ENCODE results near the gene KCNJ18.
"Not testable (repeated sequence)": the region's sequence is repeated elsewhere in the genome, so short reads cannot be mapped to it uniquely, and the experiment has no call there.

Gene KCNJ18

DNA sequence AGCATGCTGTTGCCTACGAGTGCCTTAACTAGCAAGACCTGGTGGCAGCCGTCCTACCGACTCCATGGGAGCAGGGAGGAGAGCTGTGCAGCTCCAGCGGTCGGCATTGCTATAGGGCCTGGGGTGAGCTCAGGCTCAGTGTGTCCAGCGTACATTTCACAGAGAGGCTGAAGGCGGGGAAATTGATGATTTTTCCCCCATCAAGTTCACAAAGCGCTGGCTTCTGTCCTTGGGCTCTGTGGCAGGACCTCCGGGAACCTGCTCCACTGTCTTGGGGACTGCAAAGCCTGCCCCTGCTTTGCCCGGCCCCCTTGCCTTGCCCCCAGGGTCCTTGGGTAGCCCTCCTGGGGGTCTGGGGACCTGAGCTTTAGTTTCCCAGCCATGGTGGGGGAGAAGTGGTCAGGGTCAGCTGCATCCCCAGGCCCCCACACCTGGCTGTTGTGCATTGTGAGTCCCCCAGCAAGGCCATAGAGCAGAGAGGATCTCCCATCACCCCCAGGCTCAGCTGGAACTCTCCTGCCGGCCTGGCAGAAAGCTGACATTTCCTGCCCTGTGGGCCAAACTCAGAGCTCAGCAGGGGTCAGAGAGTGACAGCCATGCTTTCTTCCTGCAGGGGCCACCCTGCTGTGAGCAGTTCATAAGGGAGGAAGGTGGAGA, 3.9 kb upstream of the KCNJ18 start:
- no peaks in the 10 kb centered on the region for H3K4me1 Mint-ChIP-seq (ENCODE audit: low read depth)
- no peaks in the 10 kb centered on the region for H3K27me3 Mint-ChIP-seq (ENCODE audit: low read depth)
- H3K36me3 Mint-ChIP-seq (ENCODE audit: low read depth) = no peaks in the 10 kb centered on the region

DNA sequence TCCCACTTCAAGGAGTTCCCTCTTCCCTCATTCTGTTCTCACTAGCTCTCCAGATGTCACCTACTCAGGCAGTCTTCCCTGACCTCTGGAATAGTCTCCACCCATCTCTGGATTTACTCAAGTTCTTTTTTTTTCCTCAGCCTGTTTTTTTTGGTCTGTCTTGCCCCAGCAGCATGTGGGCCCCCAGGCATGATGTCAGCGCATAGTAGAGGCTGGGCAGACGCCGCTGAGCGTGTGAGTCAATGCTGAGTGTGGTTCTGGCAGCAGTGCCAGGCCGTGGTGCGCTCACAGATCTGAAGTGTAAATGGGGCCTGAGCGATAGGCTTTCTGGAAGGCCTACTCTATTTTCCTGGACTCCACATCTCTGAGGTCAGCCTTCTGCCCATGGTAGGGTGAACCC, 2.7 kb upstream of the KCNJ18 start:
- H3K27ac Mint-ChIP-seq = no peak overlapping the region
- H3K36me3 Mint-ChIP-seq (ENCODE audit: low read depth) = no peaks in the 10 kb centered on the region
- no peak overlapping the region for H3K4me3 Mint-ChIP-seq
- H3K9me3 Mint-ChIP-seq = peaks cover 6% of the 10 kb centered on the region
- H3K27me3 Mint-ChIP-seq (ENCODE audit: low read depth) = no peaks in the 10 kb centered on the region
- no peaks in the 10 kb centered on the region for H3K4me1 Mint-ChIP-seq (ENCODE audit: low read depth)

More for the DNA sequence above, 3.9 kb upstream of the KCNJ18 start:
- no peak overlapping the region for H3K4me3 Mint-ChIP-seq
- no peak overlapping the region for H3K27ac Mint-ChIP-seq
- peaks cover 6% of the 10 kb centered on the region for H3K9me3 Mint-ChIP-seq

DNA sequence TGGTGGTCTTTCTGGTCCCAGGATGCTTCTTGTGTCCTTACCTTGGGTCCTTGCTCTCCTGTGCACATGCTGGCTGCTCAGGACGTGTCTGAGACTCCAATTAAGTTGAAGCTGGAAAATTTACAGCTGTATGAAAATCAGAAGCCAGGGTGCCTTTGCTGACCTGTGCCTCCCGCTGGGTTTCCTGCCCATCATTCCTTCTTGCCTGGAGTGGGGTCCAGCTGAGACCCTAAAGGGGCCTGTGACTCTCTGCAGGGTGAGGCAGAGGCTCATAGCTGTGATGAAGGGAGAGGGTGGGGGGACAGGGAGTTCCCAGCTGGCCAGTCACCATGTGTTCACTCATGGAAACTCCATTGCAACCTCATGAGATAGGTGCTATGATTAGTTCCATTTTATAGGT, 1.5 kb upstream of the KCNJ18 start:
- not testable (repeated sequence) for H3K27me3 Mint-ChIP-seq (ENCODE audit: low read depth); H3K4me3 Mint-ChIP-seq; H3K4me1 Mint-ChIP-seq (ENCODE audit: low read depth); H3K36me3 Mint-ChIP-seq (ENCODE audit: low read depth); H3K9me3 Mint-ChIP-seq; H3K27ac Mint-ChIP-seq

DNA sequence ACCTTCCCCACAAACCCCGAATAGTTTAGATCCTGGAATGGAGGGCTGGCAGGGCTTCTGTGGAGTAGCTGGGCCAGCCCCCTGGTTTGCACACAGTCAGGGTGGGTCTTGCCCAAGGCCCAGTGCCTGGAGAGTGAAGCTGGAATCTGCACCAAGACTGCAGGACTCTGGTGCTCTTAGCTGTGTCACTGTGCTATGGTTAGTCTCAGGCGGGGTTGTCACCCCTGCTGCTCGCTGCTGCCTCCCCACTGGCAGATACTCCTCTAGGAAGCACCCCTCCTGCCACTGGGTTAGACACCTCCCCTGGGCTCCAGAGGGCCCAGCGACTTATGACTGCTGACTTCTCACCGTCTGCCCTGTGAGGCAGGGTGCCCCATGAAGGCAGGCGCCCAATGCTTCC, 842 bp upstream of the KCNJ18 start:
- H3K9me3 Mint-ChIP-seq; H3K27ac Mint-ChIP-seq; H3K36me3 Mint-ChIP-seq (ENCODE audit: low read depth); H3K4me3 Mint-ChIP-seq; H3K27me3 Mint-ChIP-seq (ENCODE audit: low read depth); H3K4me1 Mint-ChIP-seq (ENCODE audit: low read depth): not testable (repeated sequence)

DNA sequence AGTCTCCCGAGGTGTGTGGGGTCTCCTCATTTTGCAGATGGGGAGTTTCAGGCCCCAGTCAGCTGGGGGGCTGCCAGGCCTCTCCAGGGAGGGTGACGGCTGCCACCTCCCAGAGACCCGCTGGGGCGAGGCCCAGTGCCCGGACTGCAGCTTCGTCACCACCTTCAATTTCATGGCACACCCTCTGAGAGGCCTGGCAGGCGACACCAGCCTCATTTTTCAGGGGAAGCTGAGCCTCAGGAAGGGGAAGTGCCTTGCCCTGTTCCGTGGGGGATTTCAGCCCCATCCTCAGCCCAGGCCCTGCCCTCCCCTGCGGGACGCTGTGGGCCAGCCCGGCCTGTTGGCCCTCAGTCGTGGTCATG, 362 bp downstream of the KCNJ18 start:
- H3K27me3 Mint-ChIP-seq (ENCODE audit: low read depth); H3K9me3 Mint-ChIP-seq; H3K27ac Mint-ChIP-seq; H3K4me3 Mint-ChIP-seq; H3K4me1 Mint-ChIP-seq (ENCODE audit: low read depth); H3K36me3 Mint-ChIP-seq (ENCODE audit: low read depth): not testable (repeated sequence)

DNA sequence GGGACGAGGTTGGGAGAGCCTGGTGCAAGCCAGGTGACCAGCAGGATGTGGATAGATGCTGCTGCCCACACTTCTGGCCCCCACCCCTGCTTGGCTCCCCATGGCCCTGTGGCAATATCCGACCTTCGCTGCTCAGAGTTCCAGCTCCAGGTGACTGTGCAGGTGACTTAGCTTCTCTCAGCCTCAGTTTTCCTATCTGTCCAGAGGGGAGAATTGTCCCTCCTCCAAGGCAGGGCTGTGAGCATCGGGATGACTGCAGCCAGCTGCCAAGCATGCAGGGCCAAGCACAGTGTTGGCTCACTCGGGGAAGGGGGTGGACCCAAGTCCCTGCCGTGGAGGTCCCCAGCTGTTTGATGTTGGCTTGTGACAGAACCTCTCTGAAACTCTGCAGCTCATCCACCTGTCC, 1.1 kb downstream of the KCNJ18 start:
- not testable (repeated sequence) for H3K36me3 Mint-ChIP-seq (ENCODE audit: low read depth); H3K27ac Mint-ChIP-seq; H3K27me3 Mint-ChIP-seq (ENCODE audit: low read depth); H3K4me1 Mint-ChIP-seq (ENCODE audit: low read depth); H3K4me3 Mint-ChIP-seq; H3K9me3 Mint-ChIP-seq

DNA sequence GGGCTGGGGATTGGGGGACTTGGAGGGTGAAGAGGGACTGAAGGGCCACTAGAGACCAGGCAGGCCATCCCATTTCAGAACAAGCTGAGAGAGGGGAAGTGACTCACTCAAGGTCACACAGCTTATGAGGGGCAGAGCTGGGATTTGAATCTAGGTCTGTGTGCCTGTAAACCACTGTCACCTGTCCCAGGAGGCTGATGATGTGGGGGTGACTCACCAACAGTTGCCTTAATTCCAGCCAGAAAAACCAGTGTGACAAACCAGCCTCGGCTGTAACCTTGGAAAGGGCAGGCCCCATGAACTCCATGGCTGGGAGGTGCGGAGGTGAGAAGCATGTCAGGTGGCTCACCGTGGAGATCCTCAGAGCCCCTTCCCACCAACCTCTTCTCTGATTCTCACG, 1.6 kb downstream of the KCNJ18 start:
- H3K36me3 Mint-ChIP-seq (ENCODE audit: low read depth); H3K27me3 Mint-ChIP-seq (ENCODE audit: low read depth); H3K27ac Mint-ChIP-seq; H3K9me3 Mint-ChIP-seq; H3K4me3 Mint-ChIP-seq; H3K4me1 Mint-ChIP-seq (ENCODE audit: low read depth): not testable (repeated sequence)

DNA sequence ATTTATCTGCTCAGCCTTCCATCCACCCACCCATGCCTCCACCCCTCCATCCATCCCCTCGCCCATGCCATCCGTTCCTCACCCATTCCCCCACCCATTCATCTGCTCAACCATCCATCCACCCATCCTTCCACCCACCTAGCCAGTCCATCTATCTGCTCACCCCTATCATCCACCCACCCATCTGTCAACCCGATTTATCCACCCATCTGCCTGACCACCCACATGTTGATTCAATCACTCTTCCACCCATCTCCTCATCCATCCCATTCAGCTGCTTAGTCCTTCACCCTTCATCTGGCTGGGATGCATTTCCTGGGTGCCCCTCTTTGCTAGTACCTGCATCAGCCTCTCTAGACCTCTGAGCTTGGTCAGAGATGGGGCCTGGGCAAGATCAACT, 3.9 kb downstream of the KCNJ18 start:
- H3K4me1 Mint-ChIP-seq (ENCODE audit: low read depth); H3K9me3 Mint-ChIP-seq; H3K36me3 Mint-ChIP-seq (ENCODE audit: low read depth); H3K4me3 Mint-ChIP-seq; H3K27ac Mint-ChIP-seq; H3K27me3 Mint-ChIP-seq (ENCODE audit: low read depth): not testable (repeated sequence)

DNA sequence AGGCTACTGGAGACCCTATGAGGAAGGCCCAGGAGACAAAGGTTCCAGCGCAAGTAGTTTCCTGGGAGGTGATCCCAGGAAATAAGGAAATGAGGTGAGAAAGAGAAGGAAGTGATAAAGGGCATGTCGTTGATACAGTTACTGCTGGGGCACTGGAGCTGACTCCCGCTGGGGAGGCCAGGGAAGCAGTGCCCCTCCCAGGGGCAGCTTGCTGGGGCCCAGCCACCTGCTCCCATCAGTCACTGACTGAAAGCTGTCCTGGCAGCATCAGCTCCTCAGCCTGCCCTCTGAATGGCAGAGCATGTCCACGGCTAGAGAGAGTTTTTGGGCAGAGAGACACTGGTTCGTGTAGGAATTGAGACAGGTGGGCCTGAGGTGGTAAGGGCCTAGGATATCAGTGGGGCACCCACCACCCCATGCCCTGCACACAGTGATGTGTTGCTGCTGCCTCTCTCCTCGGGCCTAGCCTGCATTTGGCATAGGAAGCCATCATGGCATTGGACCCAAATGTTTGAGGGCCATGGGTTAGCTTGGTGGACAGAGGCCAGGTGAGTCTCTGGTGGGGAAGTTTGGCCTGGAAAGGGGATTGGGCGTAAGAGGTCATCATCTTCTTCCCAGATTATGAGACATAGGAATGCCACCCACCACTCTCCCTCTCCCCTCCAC, 4.7 kb downstream of the KCNJ18 start:
- not testable (repeated sequence) for H3K4me1 Mint-ChIP-seq (ENCODE audit: low read depth); H3K27ac Mint-ChIP-seq; H3K4me3 Mint-ChIP-seq; H3K9me3 Mint-ChIP-seq; H3K36me3 Mint-ChIP-seq (ENCODE audit: low read depth); H3K27me3 Mint-ChIP-seq (ENCODE audit: low read depth)

DNA sequence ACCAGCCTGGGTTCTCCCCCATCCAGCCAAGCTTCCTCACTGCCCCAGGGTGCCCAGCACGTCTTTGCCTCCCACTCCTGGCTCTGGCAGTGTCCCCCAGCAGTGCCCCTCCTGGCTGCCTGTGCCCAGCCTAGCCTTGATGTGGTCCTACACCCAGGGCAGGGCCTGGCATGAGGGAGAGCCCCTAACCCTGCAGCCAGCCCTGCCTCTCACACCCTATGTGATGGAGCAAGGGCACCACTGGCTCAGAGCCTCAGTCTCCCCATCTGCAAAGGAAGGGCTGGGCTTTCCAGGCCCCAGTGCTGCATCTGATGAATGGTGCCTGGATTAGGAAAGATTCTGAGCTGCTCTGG, 5.2 kb downstream of the KCNJ18 start:
- H3K27ac Mint-ChIP-seq; H3K4me3 Mint-ChIP-seq; H3K27me3 Mint-ChIP-seq (ENCODE audit: low read depth); H3K4me1 Mint-ChIP-seq (ENCODE audit: low read depth); H3K36me3 Mint-ChIP-seq (ENCODE audit: low read depth); H3K9me3 Mint-ChIP-seq: not testable (repeated sequence)

DNA sequence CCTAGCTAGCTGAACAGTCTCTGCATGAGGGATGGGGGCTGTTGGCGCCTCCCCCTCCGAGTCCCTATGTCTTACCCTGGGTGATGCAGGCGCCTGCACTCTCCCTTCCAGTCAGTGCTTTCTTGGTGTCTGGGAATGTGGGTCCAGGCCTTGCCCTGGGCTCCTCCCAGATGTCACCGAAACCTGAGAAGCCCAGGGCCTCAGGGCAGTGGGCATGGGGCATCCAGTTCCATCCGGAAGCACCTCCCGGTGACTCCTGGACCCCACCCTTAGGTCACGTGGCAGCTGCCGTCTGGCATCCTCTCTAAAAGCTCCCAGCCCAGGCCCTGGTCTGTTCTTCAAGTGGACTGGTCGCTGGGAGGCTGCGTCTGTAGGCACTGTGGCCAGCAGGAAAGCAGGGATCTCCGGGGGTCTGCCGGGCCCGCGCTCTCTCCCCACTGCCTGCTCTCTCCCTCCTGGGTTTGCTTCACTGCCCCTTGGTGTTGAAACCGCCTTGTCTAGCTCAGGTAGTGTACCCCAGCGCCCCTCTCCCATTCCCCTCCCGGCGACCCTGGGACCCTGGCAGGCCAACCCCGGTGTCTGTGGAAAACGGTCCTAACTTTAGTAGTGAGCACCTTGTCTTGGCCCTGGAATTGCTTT, 6.2 kb downstream of the KCNJ18 start:
- not testable (repeated sequence) for H3K36me3 Mint-ChIP-seq (ENCODE audit: low read depth); H3K4me3 Mint-ChIP-seq; H3K27me3 Mint-ChIP-seq (ENCODE audit: low read depth); H3K9me3 Mint-ChIP-seq; H3K4me1 Mint-ChIP-seq (ENCODE audit: low read depth); H3K27ac Mint-ChIP-seq

DNA sequence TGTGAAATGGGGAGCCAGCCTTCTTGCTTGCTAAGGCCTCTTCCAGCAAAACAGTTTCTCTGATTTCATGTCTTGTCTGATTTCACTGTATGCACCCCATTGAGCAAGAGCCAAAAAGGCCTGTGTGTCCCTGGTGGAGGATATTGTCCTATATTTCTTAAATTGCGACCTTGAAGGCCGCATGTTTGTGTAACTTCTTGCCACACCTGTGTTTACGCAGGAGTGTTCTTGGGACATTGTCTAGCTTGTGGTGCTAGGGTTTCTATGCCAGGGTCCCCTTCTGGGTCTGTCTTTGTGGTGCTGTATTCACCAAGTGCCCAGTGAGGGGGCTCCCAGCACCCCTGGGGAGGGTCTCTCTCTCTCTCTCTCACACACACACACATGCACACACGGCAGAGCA, 6.8 kb downstream of the KCNJ18 start:
- H3K4me3 Mint-ChIP-seq; H3K27me3 Mint-ChIP-seq (ENCODE audit: low read depth); H3K36me3 Mint-ChIP-seq (ENCODE audit: low read depth); H3K9me3 Mint-ChIP-seq; H3K4me1 Mint-ChIP-seq (ENCODE audit: low read depth); H3K27ac Mint-ChIP-seq: not testable (repeated sequence)

DNA sequence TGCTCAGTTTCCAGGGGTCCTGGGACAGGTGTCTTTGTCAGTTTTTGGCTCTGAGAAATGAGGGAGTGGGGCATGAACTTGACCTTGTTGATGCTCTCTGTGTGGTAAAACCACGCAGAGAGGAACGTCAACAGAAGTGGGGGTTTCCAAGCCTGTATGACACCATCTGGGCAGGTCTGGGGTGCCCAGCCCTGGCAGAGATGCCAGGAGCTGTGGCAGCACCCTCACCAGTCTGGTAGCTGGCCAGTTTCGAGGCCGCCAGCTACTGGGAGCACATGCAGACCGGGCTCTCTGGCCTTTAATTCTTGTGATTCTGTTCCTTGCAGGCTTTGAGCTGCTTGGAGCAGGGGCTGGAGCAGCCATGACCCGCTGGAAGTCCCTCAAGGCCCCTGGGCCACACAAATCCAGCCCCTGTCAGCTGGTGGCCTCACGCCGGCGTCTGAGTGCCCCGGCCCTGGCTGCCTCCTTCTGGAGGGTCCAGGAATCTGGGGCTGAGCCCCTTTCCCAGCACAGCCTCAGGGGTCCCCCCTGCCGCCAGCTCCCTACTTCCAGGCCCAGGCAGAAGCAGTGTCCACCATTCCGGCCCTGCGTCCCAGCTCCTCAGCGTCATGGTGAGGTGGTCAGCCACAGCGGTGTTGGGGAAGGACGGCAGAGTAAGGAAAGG, 7.4 kb downstream of the KCNJ18 start:
- H3K27ac Mint-ChIP-seq; H3K36me3 Mint-ChIP-seq (ENCODE audit: low read depth); H3K27me3 Mint-ChIP-seq (ENCODE audit: low read depth); H3K9me3 Mint-ChIP-seq; H3K4me3 Mint-ChIP-seq; H3K4me1 Mint-ChIP-seq (ENCODE audit: low read depth): not testable (repeated sequence)

DNA sequence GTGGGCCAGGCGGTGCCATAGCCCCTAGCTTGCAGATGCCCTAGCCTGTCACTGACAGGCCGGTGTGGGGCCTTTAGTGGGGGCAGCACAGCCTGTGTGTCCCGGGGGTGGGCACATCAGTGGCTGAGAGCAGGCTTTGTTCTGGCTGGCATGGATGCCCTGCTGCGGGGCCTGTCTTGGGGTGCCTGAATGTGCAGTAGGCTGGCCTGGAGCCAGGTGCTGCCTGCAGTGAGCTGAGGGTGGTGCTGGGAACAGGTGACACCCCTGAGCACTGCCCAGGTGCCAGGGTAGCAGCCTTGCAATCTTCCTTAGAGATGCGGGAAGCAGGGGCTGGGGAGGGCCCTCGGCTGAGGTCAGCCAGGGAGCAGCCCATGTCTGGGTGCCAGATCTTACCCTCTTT, 8.8 kb downstream of the KCNJ18 start:
- H3K36me3 Mint-ChIP-seq (ENCODE audit: low read depth); H3K4me1 Mint-ChIP-seq (ENCODE audit: low read depth); H3K4me3 Mint-ChIP-seq; H3K27me3 Mint-ChIP-seq (ENCODE audit: low read depth); H3K27ac Mint-ChIP-seq; H3K9me3 Mint-ChIP-seq: not testable (repeated sequence)

DNA sequence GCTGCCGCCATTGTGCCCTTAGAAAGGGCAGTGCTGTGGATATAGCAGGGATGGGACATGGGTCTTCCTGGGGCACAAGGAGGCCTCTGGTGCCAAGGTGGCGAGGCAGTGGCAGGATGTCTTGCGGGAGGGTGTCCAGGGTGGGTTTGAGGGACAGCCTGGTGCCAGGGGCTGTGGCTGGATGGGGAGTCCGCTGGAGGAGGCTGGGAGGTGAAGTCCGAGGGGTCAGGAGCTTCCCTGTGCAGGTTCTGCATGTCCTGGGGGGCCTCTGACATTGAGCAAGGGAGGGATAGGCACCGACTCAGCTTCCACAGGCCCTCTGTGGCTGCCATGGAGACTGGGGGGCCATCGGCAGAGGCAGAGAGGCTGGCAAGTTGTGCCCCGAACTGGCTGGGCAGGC, 9.7 kb downstream of the KCNJ18 start:
- not testable (repeated sequence) for H3K27me3 Mint-ChIP-seq (ENCODE audit: low read depth)

More for the DNA sequence above, 9.7 kb downstream of the KCNJ18 start:
- H3K9me3 Mint-ChIP-seq; H3K36me3 Mint-ChIP-seq (ENCODE audit: low read depth); H3K27ac Mint-ChIP-seq; H3K4me3 Mint-ChIP-seq; H3K4me1 Mint-ChIP-seq (ENCODE audit: low read depth): not testable (repeated sequence)

Measured in T-helper 1 cell treated with Interleukin-12 subunit alpha and Interleukin-12 subunit beta and Interleukin-4 antibody, amounts not matched to agents 30 μg/mL and 1 μg/mL, for 36 hours (primary cell).